ENCODE data around the gene TOPBP1. TPM values are rescaled to one million over a fixed set of nuclear protein-coding genes. Genes with fewer than 3 reads are reported as not detected.

TOPBP1 gene
- total and polyA plus RNA-seq, 2 of the 8 experiments (the other 6 are each of a cell fraction or from before 2014, with no cell fraction given): 19.7 to 35.9 TPM

- no peak for TF ChIP-seq GABPA (IDR thresholded peaks at IDR 0.05; ENCODE audit: borderline replicate concordance, insufficient read depth, low read length)
- no peak for TF ChIP-seq RXRA (IDR thresholded peaks at IDR 0.05; ENCODE audit: insufficient read depth, low read depth, low read length)
- no peak for TF ChIP-seq HDAC2 (IDR thresholded peaks at IDR 0.05; ENCODE audit: borderline replicate concordance in 1 of 2, low read depth in 2 of 2, low read length in 2 of 2)
- TF ChIP-seq RAD21 (IDR thresholded peaks at IDR 0.05 in 1 of 2, conservative IDR thresholded peaks at IDR 0.05 in 1 of 2; ENCODE audit: low read depth in 2 of 2, low read length in 2 of 2): peak; percentile 6 to 11; a peak in 2 of 4 replicates
Measured at GRCh38 chr3:133573054-133573628, 88.6 kb downstream of the TOPBP1 start (continued).

Measured in H1 (cell line).